MM.1S (cell line): Measurements from ENCODE around the gene GNAT2.

ENCODE experiments used
- DNase-seq: peaks from one replicate; pipeline ENCODE4 v3.0.0-alpha.2; 2015
- H2AFZ ChIP-seq: fragments of 300-600 bp; sonication (generic); 2 replicates; pipeline ENCODE4 v1.6.0; 2016; ENCODE audit warnings: antibody characterized with exemption, low read length
- H3F3A ChIP-seq: fragments of 300-600 bp; sonication (generic); 2 replicates; pipeline ENCODE4 v1.6.1; 2016; ENCODE audit warnings: mild to moderate bottlenecking, antibody characterized with exemption, low read length, moderate library complexity, mixed read lengths; ENCODE audit not compliant: insufficient read depth
- H3K27ac ChIP-seq: fragments of 300-600 bp; sonication (generic); 2 replicates; pipeline ENCODE4 v1.5.1; 2016; ENCODE audit warnings: mild to moderate bottlenecking, low read length
- H3K27me3 ChIP-seq: fragments of 300-600 bp; sonication (generic); replicated peaks from 2 replicates; pipeline ENCODE4 v1.6.0; 2016; ENCODE audit warnings: low read length; ENCODE audit not compliant: insufficient read depth
- H3K36me3 ChIP-seq: fragments of 300-600 bp; sonication (generic); replicated peaks from 2 replicates; pipeline ENCODE4 v1.6.1; 2016; ENCODE audit warnings: mild to moderate bottlenecking, low read length, mixed read lengths; ENCODE audit not compliant: insufficient read depth
- H3K4me1 ChIP-seq: fragments of 300-600 bp; sonication (generic); 2 replicates; pipeline ENCODE4 v1.6.1; 2016; ENCODE audit warnings: low read length, mixed read lengths
- H3K4me2 ChIP-seq: fragments of 300-600 bp; sonication (generic); 2 replicates; pipeline ENCODE4 v1.6.0; 2016; ENCODE audit warnings: low read depth, low read length
- H3K4me3 ChIP-seq: fragments of 300-600 bp; sonication (generic); 2 replicates; pipeline ENCODE4 v1.5.1; 2016; ENCODE audit warnings: low read length, mixed read lengths
- H3K79me2 ChIP-seq: fragments of 300-600 bp; sonication (generic); 2 replicates; pipeline ENCODE4 v1.6.1; 2016; ENCODE audit warnings: mixed run types, low read length, mixed read lengths
- H3K9ac ChIP-seq: fragments of 300-600 bp; sonication (generic); 2 replicates; pipeline ENCODE4 v1.6.1; 2016; ENCODE audit warnings: low read length, mixed read lengths
- H3K9me2 ChIP-seq: fragments of 300-600 bp; sonication (generic); replicated peaks from 2 replicates; pipeline ENCODE4 v1.6.1; 2016; ENCODE audit warnings: mild to moderate bottlenecking, low read length, mixed read lengths; ENCODE audit not compliant: insufficient read depth
- H3K9me3 ChIP-seq: fragments of 300-600 bp; sonication (generic); replicated peaks from 2 replicates; pipeline ENCODE4 v1.6.1; 2016; ENCODE audit warnings: mild to moderate bottlenecking, low read length, mixed read lengths; ENCODE audit not compliant: insufficient read depth
- H4K20me1 ChIP-seq: fragments of 300-600 bp; sonication (generic); 2 replicates; pipeline ENCODE4 v1.6.1; 2016; ENCODE audit warnings: mild to moderate bottlenecking, low read length, moderate library complexity, mixed read lengths; ENCODE audit not compliant: insufficient read depth
- CTCF ChIP-seq: fragments of 300-600 bp; sonication (generic); IDR thresholded peaks from 2 replicates; pipeline ENCODE4 v1.5.1; 2016; ENCODE audit warnings: antibody characterized with exemption, low read length, mixed read lengths
- EZH2 ChIP-seq: fragments of 300-600 bp; sonication (generic); optimal IDR thresholded peaks from 2 replicates; pipeline ENCODE3; 2017; ENCODE audit warnings: low read depth, mild to moderate bottlenecking, antibody characterized with exemption, low read length, mixed read lengths
- EZH2phosphoT487 ChIP-seq: fragments of 300-600 bp; sonication (generic); IDR thresholded peaks from 2 replicates; pipeline ENCODE4 v1.6.1; 2018; ENCODE audit warnings: antibody characterized with exemption, low read length

The GNAT2 gene

GRCh38 chr1:109586055-109586454, 33.4 kb downstream of the GNAT2 start:
- H3K9ac ChIP-seq = no peak overlapping the region
- no peak for DNase-seq
- no peaks in the 10 kb centered on the region for H4K20me1 ChIP-seq
- H3K4me1 ChIP-seq = no peaks in the 10 kb centered on the region
- H3F3A ChIP-seq = no peaks in the 10 kb centered on the region
- no peak overlapping the region for H3K4me2 ChIP-seq
- no peak overlapping the region for H3K27ac ChIP-seq
- H3K36me3 ChIP-seq = no peaks in the 10 kb centered on the region
- no peak for TF ChIP-seq CTCF
- no peak for TF ChIP-seq EZH2phosphoT487
- no peak for TF ChIP-seq EZH2
- H3K9me2 ChIP-seq = no peaks in the 10 kb centered on the region
- H3K27me3 ChIP-seq = no peaks in the 10 kb centered on the region
- H2AFZ ChIP-seq = no peak overlapping the region
- no peaks in the 10 kb centered on the region for H3K9me3 ChIP-seq
- H3K4me3 ChIP-seq = no peak overlapping the region
- no peaks in the 10 kb centered on the region for H3K79me2 ChIP-seq

GRCh38 chr1:109584766-109585165, 34.6 kb downstream of the GNAT2 start:
- no peaks in the 10 kb centered on the region for H3K27me3 ChIP-seq
- H2AFZ ChIP-seq = no peak overlapping the region
- DNase-seq = no peak
- H3K9me3 ChIP-seq = no peaks in the 10 kb centered on the region
- no peaks in the 10 kb centered on the region for H3F3A ChIP-seq
- no peaks in the 10 kb centered on the region for H3K79me2 ChIP-seq
- no peaks in the 10 kb centered on the region for H3K4me1 ChIP-seq
- H3K27ac ChIP-seq = no peak overlapping the region
- no peaks in the 10 kb centered on the region for H3K36me3 ChIP-seq
- no peak overlapping the region for H3K4me2 ChIP-seq
- no peak overlapping the region for H3K4me3 ChIP-seq
- TF ChIP-seq CTCF = no peak
- no peak for TF ChIP-seq EZH2
- no peak for TF ChIP-seq EZH2phosphoT487
- H3K9ac ChIP-seq = no peak overlapping the region
- H4K20me1 ChIP-seq = no peaks in the 10 kb centered on the region
- no peaks in the 10 kb centered on the region for H3K9me2 ChIP-seq

GRCh38 chr1:109582021-109582420, 37.4 kb downstream of the GNAT2 start:
- no peaks in the 10 kb centered on the region for H3K4me1 ChIP-seq
- no peaks in the 10 kb centered on the region for H3K36me3 ChIP-seq
- no peak for TF ChIP-seq CTCF
- no peaks in the 10 kb centered on the region for H3K27me3 ChIP-seq
- H3K79me2 ChIP-seq = no peaks in the 10 kb centered on the region
- H3K4me2 ChIP-seq = no peak overlapping the region
- H4K20me1 ChIP-seq = no peaks in the 10 kb centered on the region
- no peak overlapping the region for H3K27ac ChIP-seq
- H2AFZ ChIP-seq = no peak overlapping the region
- H3K9ac ChIP-seq = no peak overlapping the region
- H3K4me3 ChIP-seq = no peak overlapping the region
- no peaks in the 10 kb centered on the region for H3F3A ChIP-seq
- H3K9me3 ChIP-seq = no peaks in the 10 kb centered on the region
- DNase-seq = no peak
- H3K9me2 ChIP-seq = no peaks in the 10 kb centered on the region
